Heart left ventricle (tissue), 16 donors: ENCODE results near the gene CSMD2. TPM values are rescaled to one million over a fixed set of nuclear protein-coding genes. Genes with fewer than 3 reads are reported as not detected.

Source experiments
- ATAC-seq, 4 donors: fragments of 200-7000 bp; cut with Tn5 transposase; one replicate each; pipeline ENCODE4 v1.9.1; 2020 to 2022; ENCODE audit warnings: moderate library complexity in 4 of 4, mild to moderate bottlenecking in 3 of 4, moderate number of reproducible peaks in 1 of 4
- DNase-seq, 5 donors: peaks; one replicate each; pipeline ENCODE4 v3.0.0-alpha.2; 2020
- H3K27ac ChIP-seq, 12 donors: fragments of 200-600 bp; sonication (generic) in 4 of 12; one replicate each; pipeline versions ENCODE4 v1.5.0 to v1.8.0; 2016 to 2022; ENCODE audit warnings: mild to moderate bottlenecking in 2 of 12
- H3K27me3 ChIP-seq, 9 donors: fragments of 200-600 bp; sonication (generic) in 2 of 9; one replicate each; pipeline versions ENCODE4 v1.5.1 to v1.8.0; 2016 to 2022; ENCODE audit warnings: mild to moderate bottlenecking in 3 of 9
- H3K36me3 ChIP-seq, 9 donors: fragments of 200-600 bp; sonication (generic) in 2 of 9; one replicate each; pipeline versions ENCODE4 v1.5.0 to v1.8.0; 2018 to 2022; ENCODE audit warnings: mild to moderate bottlenecking in 2 of 9
- H3K4me1 ChIP-seq, 12 donors: fragments of 200-600 bp; sonication (generic) in 4 of 12; one replicate each; pipeline versions ENCODE4 v1.5.0 to v1.8.0; 2016 to 2022; ENCODE audit warnings: mild to moderate bottlenecking in 3 of 12
- H3K4me3 ChIP-seq, 12 donors: fragments of 200-600 bp; sonication (generic) in 4 of 12; one replicate each; pipeline versions ENCODE4 v1.5.0 to v1.8.0; 2017 to 2022; ENCODE audit warnings: mild to moderate bottlenecking in 9 of 12, moderate library complexity in 4 of 12
- H3K9me3 ChIP-seq, 12 donors: fragments of 200-600 bp; sonication (generic) in 4 of 12; one replicate each; pipeline versions ENCODE4 v1.5.0 to v1.8.0; 2016 to 2022; ENCODE audit warnings: mild to moderate bottlenecking in 1 of 12
- CTCF ChIP-seq, 12 donors: fragments of 200-600 bp; sonication (generic) in 4 of 12; IDR thresholded peaks; one replicate each; pipeline versions ENCODE4 v1.5.0 to v1.8.0; 2018 to 2022; ENCODE audit warnings: antibody characterized with exemption in 12 of 12, mild to moderate bottlenecking in 5 of 12
- POLR2A ChIP-seq, 2 donors: fragments of 450-650 bp; IDR thresholded peaks; one replicate each; pipeline ENCODE4 v1.6.1; 2017; ENCODE audit warnings: antibody characterized with exemption in 2 of 2, mild to moderate bottlenecking in 2 of 2, moderate library complexity in 2 of 2
- WGBS, 4 donors: extraction: QIAGEN DNeasy Blood & Tissue Kit in 2 of 4; methylation state at CpG; one replicate each; pipeline versions ENCODE4 v1.1.5 to v1.1.7; 2013 to 2018; 5-methylcytosine and 5-hydroxymethylcytosine counted together
- intact Hi-C, 10 donors: fragments of 100-400 bp; cut with DNase I; formaldehyde crosslinking; loops; one replicate each; pipeline versions ENCODE4 v1.11.1 to v1.14.2; 2022
- polyA plus RNA-seq, 2 donors: library from polyadenylated mRNA; stranded (reverse); fragments of 200-250 nt; gene quantifications; one replicate each; pipeline ENCODE4 v1.2.3, GENCODE V29; 2013
- total RNA-seq, 9 donors: library from RNA; depleted of rRNA in 2 of 9; stranded (reverse); fragments of >200 nt in 2 of 9; fragmentation: NEBNext Ultra II Directional in 3 of 9; extraction: Animal tissue kit (Norgen Biotek cat#: 25700) in 3 of 9; gene quantifications; one replicate each; pipeline versions ENCODE4 v1.1.0 to v1.2.4, GENCODE V29; 2016 to 2023
- donor health status: ischemic (EF 13 %, LVEDD 7.1; RV severe dilation, severe dysfunction).
- donor health status: healthy with polysubstance abuse.
- donor health status: DM: no; HTN: yes; CAD: no.
- donor health status: DM: no; HTN: no; CAD: no.
- donor health status: ischemic (EF 25% LVEDD 6.9; RV normal size, moderate dysfunction).
- donor health status: ischemic (EF 25% LVEDD 5.7; RV mildly dilated, moderate dysfunction).
- donor health status: healthy.
- donor health status: DM: yes; HTN: yes; CAD: no.
- donor health status: ischemic (EF 35%, LVEDD 5.7; RV mildly dilated, moderate dysfunction).
- donor health status: nonischemic (EF 11% LVEDD 7.7; RV severe dilation, severe dysfunction).
- donor health status: DM: yes; HTN: yes; CAD: no.
- donor health status: PGD.
- donor health status: ischemic (EF 29% LVEDD 5.4; RV normal size, mild dysfunction).
- donor health status: nonischemic (EF 23%, LVEDD 6.1; RV moderate dilation, normal function).

CSMD2 gene
- total and polyA plus RNA-seq, 11 donors: 0.02 to 0.79 (median 0.22) TPM

DNA sequence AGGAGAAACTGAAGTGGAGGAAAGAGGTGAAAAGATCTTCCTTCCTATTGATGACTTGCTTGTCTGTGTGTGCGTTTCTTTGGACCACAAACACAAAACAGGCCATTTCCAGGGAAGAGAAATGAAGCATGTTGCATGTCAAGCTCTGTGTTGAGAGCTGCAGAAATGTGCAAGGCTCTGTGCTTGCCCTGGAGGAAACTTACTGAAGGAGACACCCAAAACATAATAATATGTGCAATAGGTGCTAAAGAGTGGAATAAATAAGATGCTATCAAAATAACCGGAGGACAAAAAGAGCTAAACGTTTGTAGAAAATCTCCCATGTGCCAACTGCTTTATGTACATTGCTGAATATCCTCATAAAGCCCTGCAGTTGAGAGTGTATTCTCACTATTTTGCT lies 496.3 kb downstream of the CSMD2 start:
- WGBS, 4 donors: 63 to 76% (median 71%) methylated on average over 3 of the region's 3 CpGs
- Histone ChIP-seq H3K27me3 (no peaks in the 10 kb centered on the region), H3K4me1 (peaks cover 0 to 22% (median 0%) of the 10 kb centered on the region in 12 donors), H3K36me3 (no peaks in the 10 kb centered on the region), H3K4me3 (no peak overlapping the region), H3K9me3 (peaks cover 0 to 4% (median 0%) of the 10 kb centered on the region in 12 donors), H3K27ac (no peak overlapping the region)
- DNase-seq (no peak), ATAC-seq (no peak)
- TF ChIP-seq CTCF (IDR thresholded peaks at IDR 0.05): no peak
- no peak for TF ChIP-seq POLR2A (IDR thresholded peaks at IDR 0.05)
- intact Hi-C loops: no loop called here

GRCh38 chr1:33667386-33668282 lies 497.4 kb downstream of the CSMD2 start:
- Histone ChIP-seq H3K4me3 (no peak overlapping the region), H3K36me3 (no peaks in the 10 kb centered on the region), H3K27me3 (no peaks in the 10 kb centered on the region), H3K9me3 (peaks cover 0 to 4% (median 0%) of the 10 kb centered on the region in 12 donors), H3K4me1 (peaks cover 0 to 22% (median 0%) of the 10 kb centered on the region in 12 donors), H3K27ac (no peak overlapping the region)
- TF ChIP-seq CTCF (IDR thresholded peaks at IDR 0.05) (no peak), POLR2A (IDR thresholded peaks at IDR 0.05) (no peak)
- intact Hi-C loops: no loop called here
- DNase-seq (no peak), ATAC-seq (peak; percentile 24 to 69 (median 67))
- 73 to 82% (median 76%) methylated on average over 14 of the region's 14 CpGs for WGBS, 4 donors

DNA sequence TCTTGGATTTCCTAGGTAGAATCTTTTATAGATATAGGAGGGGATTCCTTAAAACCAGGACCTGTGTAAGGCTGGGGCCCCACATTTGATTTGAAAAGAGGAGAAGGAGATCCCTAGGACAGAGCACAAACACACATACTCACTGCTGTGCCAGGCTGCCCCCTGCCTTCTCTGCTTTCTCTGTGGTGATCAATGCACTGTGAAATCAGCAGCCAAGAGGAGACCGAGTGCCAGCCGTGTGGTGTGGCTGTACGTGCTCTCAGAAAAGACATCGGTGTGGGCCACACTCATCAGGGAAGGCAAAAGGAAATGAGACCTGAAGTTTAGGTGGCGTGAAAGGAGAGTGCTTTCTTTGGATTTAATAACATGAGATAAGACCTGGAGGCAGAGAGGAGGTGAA lies 498.4 kb downstream of the CSMD2 start:
- no peaks in the 10 kb centered on the region for H3K36me3 ChIP-seq
- no peak overlapping the region for H3K27ac ChIP-seq
- H3K4me1 ChIP-seq: peaks cover 0 to 22% (median 0%) of the 10 kb centered on the region in 12 donors
- DNase-seq (no peak), ATAC-seq (no peak)
- no peaks in the 10 kb centered on the region for H3K9me3 ChIP-seq
- no peaks in the 10 kb centered on the region for H3K27me3 ChIP-seq
- TF ChIP-seq CTCF (IDR thresholded peaks at IDR 0.05): no peak
- TF ChIP-seq POLR2A (IDR thresholded peaks at IDR 0.05): no peak
- H3K4me3 ChIP-seq: no peak overlapping the region
- intact Hi-C loops: no loop called here
- 77 to 81% (median 78%) methylated on average over 5 of the region's 5 CpGs for whole genome bisulfite sequencing, 4 donors

GRCh38 chr1:33661811-33662454 lies 503.1 kb downstream of the CSMD2 start:
- Histone ChIP-seq H3K4me1 (peaks cover 0 to 5% (median 0%) of the 10 kb centered on the region in 12 donors), H3K27ac (no peak overlapping the region), H3K4me3 (no peak overlapping the region), H3K9me3 (no peaks in the 10 kb centered on the region), H3K36me3 (no peaks in the 10 kb centered on the region), H3K27me3 (no peaks in the 10 kb centered on the region)
- no peak for ATAC-seq
- TF ChIP-seq POLR2A (IDR thresholded peaks at IDR 0.05) (no peak), CTCF (IDR thresholded peaks at IDR 0.05) (no peak)
- WGBS, 4 donors: 72 to 82% (median 80%) methylated on average over 6 of the region's 6 CpGs
- no peak for DNase-seq
- intact Hi-C loops: no loop called here
